Spleen (tissue), 7 donors: ENCODE measurements around the gene RNFT1.
"Not testable (repeated sequence)": the region's sequence is repeated elsewhere in the genome, so short reads cannot be mapped to it uniquely, and the experiment has no call there.

Experiments
- CTCF ChIP-seq, 11 experiments: fragments of 200-600 bp in 7 of 11; fragments of 450-650 bp in 4 of 11; sonication (generic) in 4 of 11; IDR thresholded peaks in 8 of 11; conservative IDR thresholded peaks in 3 of 11; 1 replicate in 7 of 11; 2 replicates in 4 of 11; pipeline versions ENCODE4 v1.4.0 to v1.8.0; 2016 to 2021; ENCODE audit warnings: antibody characterized with exemption in 11 of 11, inconsistent platforms in 4 of 11, mild to moderate bottlenecking in 1 of 11
- POLR2A ChIP-seq, 3 donors: fragments of 450-650 bp; IDR thresholded peaks; one replicate each; pipeline ENCODE4 v1.5.1; 2017; ENCODE audit warnings: antibody characterized with exemption in 3 of 3, mild to moderate bottlenecking in 1 of 3
- donor health status: DM: no; HTN: no; CAD: no; lungs with moderate emphysema.
- donor health status: DM: no; HTN: no; CAD: no.
- donor health status: DM: no; HTN: no; CAD: no.

- not testable (repeated sequence) for TF ChIP-seq CTCF (IDR thresholded peaks at IDR 0.05 in 8 of 11, conservative IDR thresholded peaks at IDR 0.05 in 3 of 11); POLR2A (IDR thresholded peaks at IDR 0.05)
Measured at GRCh38 chr17:60002405-60002804, 37.9 kb upstream of the RNFT1 start.
